Neural progenitor cell (in vitro differentiated cells): ENCODE results near the gene ASTN2. TPM values are rescaled to one million over a fixed set of nuclear protein-coding genes. Genes with fewer than 3 reads are reported as not detected.

Experiments used
- DNase-seq: peaks from one replicate; pipeline ENCODE4 v3.0.0-alpha.2; 2016; ENCODE audit warnings: low spot score
- H2AFZ ChIP-seq: fragments of 200-600 bp; sonication (generic); replicated peaks from 2 replicates; pipeline ENCODE4 v1.6.1; 2016; ENCODE audit warnings: antibody characterized with exemption
- H3F3A ChIP-seq: fragments of 200-600 bp; sonication (generic); 2 replicates; pipeline ENCODE4 v1.6.1; 2016; ENCODE audit warnings: antibody characterized with exemption, low read depth
- H3K27ac ChIP-seq: fragments of 200-600 bp; sonication (generic); 2 replicates; pipeline ENCODE4 v1.5.1; 2016; ENCODE audit warnings: mild to moderate bottlenecking
- H3K27me3 ChIP-seq: fragments of 200-600 bp; sonication (generic); 2 replicates; pipeline ENCODE4 v1.6.1; 2016; ENCODE audit warnings: mild to moderate bottlenecking, moderate library complexity
- H3K36me3 ChIP-seq: fragments of 200-600 bp; sonication (generic); 2 replicates; pipeline ENCODE4 v1.5.1; 2016
- H3K4me1 ChIP-seq: fragments of 200-600 bp; sonication (generic); 2 replicates; pipeline ENCODE4 v1.6.1; 2016; ENCODE audit warnings: mixed run types
- H3K4me2 ChIP-seq: fragments of 200-600 bp; sonication (generic); 2 replicates; pipeline ENCODE4 v1.6.1; 2016
- H3K4me3 ChIP-seq: fragments of 200-600 bp; sonication (generic); 2 replicates; pipeline ENCODE4 v1.5.1; 2016
- H3K79me2 ChIP-seq: fragments of 200-600 bp; sonication (generic); 2 replicates; pipeline ENCODE4 v1.6.1; 2016; ENCODE audit warnings: low read depth
- H3K9ac ChIP-seq: fragments of 200-600 bp; sonication (generic); 2 replicates; pipeline ENCODE4 v1.6.1; 2016
- H3K9me3 ChIP-seq: fragments of 200-600 bp; sonication (generic); 2 replicates; pipeline ENCODE4 v1.5.1; 2016; ENCODE audit warnings: low read depth
- H4K20me1 ChIP-seq: fragments of 200-600 bp; sonication (generic); 2 replicates; pipeline ENCODE4 v1.6.1; 2016; ENCODE audit warnings: low read depth
- H3K27ac Mint-ChIP-seq: 3 replicates; pipeline ENCODE4 v1.8.0; 2021; ENCODE audit warnings: mixed read lengths
- H3K27me3 Mint-ChIP-seq: 2 replicates; pipeline ENCODE4 v1.8.0; 2022; ENCODE audit warnings: low read depth, mild to moderate bottlenecking, inconsistent platforms, moderate library complexity, mixed read lengths; ENCODE audit not compliant: insufficient read depth
- H3K36me3 Mint-ChIP-seq: 3 replicates; pipeline ENCODE4 v1.8.0; 2021; ENCODE audit warnings: mixed read lengths
- H3K4me1 Mint-ChIP-seq: 3 replicates; pipeline ENCODE4 v1.8.0; 2021; ENCODE audit warnings: mixed read lengths
- H3K4me3 Mint-ChIP-seq: 3 replicates; pipeline ENCODE4 v1.8.0; 2021; ENCODE audit warnings: mild to moderate bottlenecking, moderate library complexity, mixed read lengths
- H3K9me3 Mint-ChIP-seq: 3 replicates; pipeline ENCODE4 v1.8.0; 2020; ENCODE audit warnings: mixed read lengths
- CTCF ChIP-seq: fragments of 200-600 bp; sonication (generic); IDR thresholded peaks from 2 replicates; pipeline ENCODE4 v1.5.1; 2017; ENCODE audit warnings: antibody characterized with exemption, mild to moderate bottlenecking
- EZH2 ChIP-seq: fragments of 200-600 bp; sonication (generic); IDR thresholded peaks from 2 replicates; pipeline ENCODE4 v1.6.1; 2017; ENCODE audit warnings: antibody characterized with exemption, mild to moderate bottlenecking, moderate library complexity
- EZH2phosphoT487 ChIP-seq: fragments of 200-600 bp; sonication (generic); IDR thresholded peaks from 2 replicates; pipeline ENCODE4 v1.6.1; 2017; ENCODE audit warnings: antibody characterized with exemption
- total RNA-seq: library from RNA; depleted of rRNA; stranded (reverse); fragments of >200 nt; gene quantifications from 2 replicates; pipeline ENCODE4 v1.2.3, GENCODE V29; 2015; ENCODE audit warnings: low replicate concordance

Gene ASTN2
- total RNA-seq, 1 donor from 2014 or later = 8.0 TPM

- Histone ChIP-seq H3K27ac (no peak overlapping the region), H4K20me1 (no peaks in the 10 kb centered on the region), H3K4me1 (no peaks in the 10 kb centered on the region), H2AFZ (no peak overlapping the region), H3K9ac (no peak overlapping the region), H3F3A (no peaks in the 10 kb centered on the region), H3K9me3 (no peaks in the 10 kb centered on the region), H3K4me2 (no peak overlapping the region), H3K4me3 (no peak overlapping the region), H3K79me2 (no peaks in the 10 kb centered on the region), H3K27me3 (no peaks in the 10 kb centered on the region), H3K36me3 (no peaks in the 10 kb centered on the region)
- H3K4me3 Mint-ChIP-seq = no peak overlapping the region
- TF ChIP-seq CTCF (no peak), EZH2 (no peak), EZH2phosphoT487 (no peak)
- peaks cover 1% of the 10 kb centered on the region for H3K36me3 Mint-ChIP-seq
- H3K27me3 Mint-ChIP-seq = no peaks in the 10 kb centered on the region
- H3K4me1 Mint-ChIP-seq = no peaks in the 10 kb centered on the region
- no peak for DNase-seq
- H3K9me3 Mint-ChIP-seq = no peaks in the 10 kb centered on the region
- no peak overlapping the region for H3K27ac Mint-ChIP-seq
Measured at GRCh38 chr9:116430849-116431248, 984.0 kb downstream of the ASTN2 start.

- no peak for DNase-seq
- H2AFZ ChIP-seq = no peak overlapping the region
- H3K4me1 ChIP-seq = no peaks in the 10 kb centered on the region
- no peak overlapping the region for H3K27ac ChIP-seq
- H3K9ac ChIP-seq = no peak overlapping the region
- H3F3A ChIP-seq = no peaks in the 10 kb centered on the region
- H3K79me2 ChIP-seq = no peaks in the 10 kb centered on the region
- no peak overlapping the region for H3K4me3 ChIP-seq
- H3K4me2 ChIP-seq = no peak overlapping the region
- no peaks in the 10 kb centered on the region for H4K20me1 ChIP-seq
- H3K27me3 Mint-ChIP-seq = no peaks in the 10 kb centered on the region
- no peak overlapping the region for H3K4me3 Mint-ChIP-seq
- peaks cover 3% of the 10 kb centered on the region for H3K36me3 Mint-ChIP-seq
- no peaks in the 10 kb centered on the region for H3K27me3 ChIP-seq
- H3K9me3 Mint-ChIP-seq = no peaks in the 10 kb centered on the region
- no peaks in the 10 kb centered on the region for H3K36me3 ChIP-seq
- no peaks in the 10 kb centered on the region for H3K9me3 ChIP-seq
- no peak overlapping the region for H3K27ac Mint-ChIP-seq
- TF ChIP-seq EZH2 = no peak
- no peak for TF ChIP-seq CTCF
- TF ChIP-seq EZH2phosphoT487 = no peak
- no peaks in the 10 kb centered on the region for H3K4me1 Mint-ChIP-seq
Measured at GRCh38 chr9:116425244-116425643, 989.6 kb downstream of the ASTN2 start.

- Histone ChIP-seq H3F3A (no peaks in the 10 kb centered on the region), H3K9me3 (no peaks in the 10 kb centered on the region), H3K4me2 (no peak overlapping the region), H3K27ac (no peak overlapping the region), H2AFZ (no peak overlapping the region), H3K79me2 (no peaks in the 10 kb centered on the region), H3K27me3 (no peaks in the 10 kb centered on the region), H3K4me3 (no peak overlapping the region), H3K4me1 (no peaks in the 10 kb centered on the region), H3K36me3 (no peaks in the 10 kb centered on the region), H4K20me1 (no peaks in the 10 kb centered on the region), H3K9ac (no peak overlapping the region)
- no peak for TF ChIP-seq EZH2phosphoT487
- Mint-ChIP-seq H3K9me3 (no peaks in the 10 kb centered on the region), H3K4me1 (no peaks in the 10 kb centered on the region), H3K27me3 (no peaks in the 10 kb centered on the region), H3K36me3 (peaks cover 2% of the 10 kb centered on the region), H3K27ac (no peak overlapping the region), H3K4me3 (no peak overlapping the region)
- no peak for DNase-seq
Measured at GRCh38 chr9:116423149-116423548, 991.7 kb downstream of the ASTN2 start.

- Histone ChIP-seq H3F3A (no peaks in the 10 kb centered on the region), H3K9ac (no peak overlapping the region), H3K4me2 (no peak overlapping the region), H3K27ac (no peak overlapping the region), H3K36me3 (no peaks in the 10 kb centered on the region), H3K79me2 (no peaks in the 10 kb centered on the region), H3K9me3 (no peaks in the 10 kb centered on the region), H3K27me3 (no peaks in the 10 kb centered on the region), H3K4me1 (no peaks in the 10 kb centered on the region), H2AFZ (no peak overlapping the region), H4K20me1 (no peaks in the 10 kb centered on the region), H3K4me3 (no peak overlapping the region)
- H3K9me3 Mint-ChIP-seq = no peaks in the 10 kb centered on the region
- TF ChIP-seq EZH2 = no peak
- no peak for TF ChIP-seq CTCF
- H3K4me1 Mint-ChIP-seq = no peaks in the 10 kb centered on the region
- no peak overlapping the region for H3K27ac Mint-ChIP-seq
- no peak for DNase-seq
- H3K4me3 Mint-ChIP-seq = no peak overlapping the region
- H3K27me3 Mint-ChIP-seq = no peaks in the 10 kb centered on the region
- peaks cover 2% of the 10 kb centered on the region for H3K36me3 Mint-ChIP-seq
Measured at GRCh38 chr9:116422119-116422979, 992.5 kb downstream of the ASTN2 start.
